NCI-H1092 treated with DMSO at 0.1 percent for 48 hours (cell line): ENCODE results near the gene KATNA1.
A peak's percentile ranks its signal among the peaks of the same experiment; 100 is the strongest.

Experiments
- DNase-seq: peaks from one replicate; lab custom pipeline; 2025; lab: John Stamatoyannopoulos, UW

Gene KATNA1

GRCh38 chr6:149608381-149608982 lies 40.0 kb downstream of the KATNA1 start:
- DNase-seq, result no peak

- DNase-seq, result no peak
These were observed 48.0 kb downstream of the KATNA1 start for GRCh38 chr6:149600508-149600907.

GRCh38 chr6:149593408-149593807 lies 55.1 kb downstream of the KATNA1 start:
- no peak for DNase-seq

- DNase-seq, result no peak
These were observed 55.5 kb downstream of the KATNA1 start for GRCh38 chr6:149592983-149593382.

- DNase-seq, result no peak
These were observed 62.4 kb downstream of the KATNA1 start for GRCh38 chr6:149586149-149586548.

DNA sequence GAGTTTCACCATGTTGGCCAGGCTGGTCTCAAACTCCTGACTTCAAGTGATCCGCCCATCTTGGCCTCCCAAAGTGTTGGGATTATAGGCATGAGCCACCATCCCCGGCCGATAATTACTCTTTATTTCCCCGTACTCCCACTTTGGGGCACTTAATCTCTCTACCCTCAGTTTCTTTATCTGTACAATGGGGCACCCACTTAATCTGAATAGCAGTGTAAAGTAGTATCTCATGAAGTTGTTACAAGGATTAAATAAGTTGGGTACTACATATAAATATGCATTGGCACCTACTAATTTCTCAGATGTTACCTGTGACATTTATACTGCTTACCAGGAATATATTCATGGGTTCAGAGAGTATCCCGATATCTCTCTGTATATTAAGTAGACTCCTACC lies 67.2 kb downstream of the KATNA1 start:
- no peak for DNase-seq

- no peak for DNase-seq
These were observed 67.6 kb downstream of the KATNA1 start for GRCh38 chr6:149580880-149581279.

DNA sequence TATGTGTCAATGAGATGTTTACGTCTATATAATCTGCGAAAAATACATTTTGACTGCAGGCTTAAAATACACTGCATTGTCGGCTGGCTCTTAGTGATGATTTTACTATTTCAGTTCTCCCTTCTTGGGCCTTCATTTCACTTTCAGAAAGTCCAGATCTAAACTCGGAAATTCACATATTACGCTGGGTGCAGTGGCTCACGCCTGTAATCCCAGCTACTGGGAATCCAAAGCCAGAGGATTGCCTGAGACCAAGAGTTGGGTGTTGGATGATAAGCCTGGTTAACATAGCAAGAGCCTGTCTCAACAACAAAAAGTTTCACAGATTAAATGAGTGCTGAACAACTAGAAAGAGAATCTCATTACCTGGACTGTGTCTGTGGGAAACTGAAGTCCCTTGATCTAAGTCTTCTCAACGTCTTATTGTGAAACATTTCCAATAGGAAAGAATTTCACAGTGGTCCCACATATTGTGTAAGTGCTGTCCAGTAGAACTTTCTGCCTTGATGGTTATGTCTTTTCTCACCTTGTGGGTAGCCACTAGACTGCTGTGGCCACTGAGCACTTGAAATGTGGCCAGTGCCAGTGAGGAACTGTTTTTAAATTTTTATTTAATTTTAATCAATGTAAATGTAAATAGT lies 80.4 kb downstream of the KATNA1 start:
- DNase-seq, result no peak

DNA sequence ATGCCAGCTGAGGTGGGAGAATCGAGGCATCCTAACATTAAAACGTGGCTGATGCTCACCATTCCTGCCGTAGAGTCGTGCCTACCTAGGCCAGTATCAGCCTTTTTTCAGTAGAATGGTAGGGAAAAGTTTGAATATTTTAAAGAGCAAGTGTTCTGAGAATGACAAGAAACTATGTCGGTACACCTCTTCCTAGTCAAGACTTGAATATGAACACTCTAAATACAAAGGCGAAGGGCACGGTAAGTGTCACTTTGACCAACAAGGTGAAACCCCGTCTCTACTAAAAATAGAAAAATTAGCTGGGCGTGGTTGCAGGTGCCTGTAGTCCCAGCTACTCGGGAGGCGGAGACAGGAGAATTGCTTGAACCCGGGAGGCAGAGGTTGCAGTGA lies 81.3 kb downstream of the KATNA1 start:
- no peak for DNase-seq

DNA sequence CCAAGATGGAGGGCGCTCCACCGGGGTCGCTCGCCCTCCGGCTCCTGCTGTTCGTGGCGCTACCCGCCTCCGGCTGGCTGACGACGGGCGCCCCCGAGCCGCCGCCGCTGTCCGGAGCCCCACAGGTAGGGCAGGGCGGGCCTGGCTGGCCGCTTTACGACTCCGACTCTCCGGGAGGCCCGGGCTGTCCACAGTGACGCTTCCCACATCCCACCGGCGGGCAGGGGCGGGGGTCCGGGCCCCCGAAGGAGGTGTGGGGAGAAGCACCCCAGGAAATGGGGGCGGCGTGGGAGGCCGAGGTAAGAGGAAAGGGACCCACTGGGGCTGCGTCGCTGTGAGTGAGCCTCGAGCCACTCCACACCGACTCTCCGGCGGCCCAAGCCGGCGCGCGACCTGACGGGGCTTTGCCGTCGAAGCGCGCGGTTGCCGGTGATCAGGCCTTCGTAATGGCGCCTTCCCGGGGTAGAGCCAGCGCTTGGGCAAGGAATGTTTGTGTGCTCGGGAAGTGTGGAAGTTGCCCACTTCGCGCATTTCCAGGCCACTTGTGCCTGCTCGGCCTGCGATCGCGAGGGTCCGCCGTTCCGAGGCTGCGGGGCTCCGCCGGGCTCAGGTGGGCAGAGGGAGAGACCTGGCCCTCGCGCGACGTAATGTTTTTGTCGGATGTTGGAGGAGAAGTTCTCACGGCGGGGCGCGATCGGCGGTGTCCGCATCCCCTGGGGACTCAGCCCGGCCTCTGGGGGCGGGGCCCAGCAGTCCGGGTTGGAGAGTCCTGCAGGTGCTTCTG lies 81.9 kb downstream of the KATNA1 start:
- DNase-seq, result peak; percentile 62

DNA sequence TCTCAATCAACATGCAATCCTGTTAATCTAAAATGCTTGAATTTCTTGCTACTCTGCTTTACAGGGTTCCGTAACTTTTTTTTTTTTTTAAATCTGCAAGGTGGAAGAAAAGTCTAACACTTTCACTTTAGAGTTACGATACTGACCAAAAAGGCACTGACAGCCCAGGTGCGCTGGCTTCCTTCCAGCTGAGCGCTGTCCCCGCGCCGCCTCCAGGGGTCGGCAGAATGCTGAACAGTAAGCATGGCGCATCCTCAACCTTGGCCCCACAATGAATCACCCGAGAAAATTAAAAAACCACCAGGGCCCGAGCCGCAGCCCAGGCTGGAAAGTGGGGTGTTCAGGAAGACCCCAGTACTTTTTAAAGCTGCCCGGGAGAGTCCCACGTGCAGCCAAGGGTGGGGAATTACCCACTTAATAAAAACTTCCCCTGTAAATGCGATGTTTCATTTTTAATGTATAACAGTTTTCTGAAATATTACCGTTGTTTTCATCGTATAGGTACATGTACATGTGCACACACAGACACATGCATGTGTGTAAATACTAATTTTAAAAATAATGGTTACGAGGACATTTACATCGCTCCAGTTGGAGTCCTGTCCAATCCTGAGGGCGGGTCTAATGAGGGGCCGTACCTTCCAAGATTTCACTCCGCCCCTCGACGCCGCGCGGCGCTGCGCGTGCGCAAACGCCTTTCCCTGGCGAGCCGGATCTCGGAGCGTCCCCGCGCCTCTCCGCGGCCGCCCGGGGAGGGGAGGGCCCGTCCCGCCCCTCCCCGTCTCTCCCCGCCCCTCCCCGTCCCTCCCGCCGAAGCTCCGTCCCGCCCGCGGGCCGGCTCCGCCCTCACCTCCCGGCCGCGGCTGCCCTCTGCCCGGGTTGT lies 82.7 kb downstream of the KATNA1 start, which contains the start of gene GINM1:
GINM1 (plus strand) TSS at position 849 of the 883 bp plus-strand sequence. CDS start 40 bp downstream, outside the sequence.
- DNase-seq, result peak; percentile 94

- DNase-seq, result no peak
These were observed 84.6 kb downstream of the KATNA1 start for GRCh38 chr6:149563928-149564325.

DNA sequence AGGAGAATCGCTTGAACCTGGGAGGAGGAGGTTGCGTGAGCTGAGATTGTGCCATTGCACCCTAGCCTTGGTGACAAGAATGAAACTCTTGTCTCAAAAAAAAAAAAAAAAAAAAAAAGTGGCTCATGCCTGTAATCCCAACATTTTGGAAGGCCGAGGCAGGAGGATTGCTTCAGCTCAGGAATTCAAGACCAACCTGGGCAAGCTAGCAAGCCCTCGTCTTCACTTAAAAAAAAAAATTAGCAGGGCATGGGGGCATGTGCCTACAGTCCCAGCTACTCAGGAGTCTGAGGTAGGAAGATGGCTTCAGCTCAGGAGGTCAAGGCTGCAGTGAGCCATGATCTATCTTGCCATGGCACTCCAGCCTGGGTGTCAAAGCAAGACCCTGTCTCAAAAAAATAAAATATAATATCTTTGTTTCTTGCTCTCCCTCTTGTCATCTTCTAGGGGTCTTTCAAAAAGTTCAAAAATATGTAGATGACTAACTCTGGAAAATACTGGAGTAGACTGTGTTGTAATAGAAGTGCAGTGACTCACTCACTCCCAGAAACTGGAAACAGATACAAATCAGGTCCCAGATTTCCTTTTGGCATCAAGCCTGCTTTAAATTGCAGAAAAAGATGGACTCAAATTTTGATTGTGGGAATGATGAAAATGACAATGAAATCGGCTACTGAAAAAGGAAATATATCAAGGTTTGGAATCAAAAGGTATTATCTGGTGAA lies 85.1 kb downstream of the KATNA1 start:
- DNase-seq, result no peak

DNA sequence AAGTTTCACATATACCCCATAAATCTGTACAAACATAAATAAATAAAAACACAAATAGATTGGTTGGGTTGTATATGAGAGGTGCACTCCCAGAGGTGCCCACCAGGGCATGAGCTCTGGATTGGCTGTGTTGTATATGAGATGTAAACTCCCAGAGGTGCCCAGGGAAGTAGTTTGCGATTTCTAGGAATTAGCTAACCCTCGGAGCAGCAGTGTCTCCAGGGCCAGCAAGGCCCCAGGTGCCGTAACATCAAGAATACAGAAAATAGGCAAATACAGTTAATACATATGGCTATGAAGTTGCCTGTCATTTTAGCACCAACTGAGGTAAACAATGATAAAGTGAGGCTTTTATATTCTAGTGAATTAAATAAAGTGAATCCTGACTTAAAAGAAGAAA lies 87.8 kb downstream of the KATNA1 start:
- DNase-seq, result no peak

DNA sequence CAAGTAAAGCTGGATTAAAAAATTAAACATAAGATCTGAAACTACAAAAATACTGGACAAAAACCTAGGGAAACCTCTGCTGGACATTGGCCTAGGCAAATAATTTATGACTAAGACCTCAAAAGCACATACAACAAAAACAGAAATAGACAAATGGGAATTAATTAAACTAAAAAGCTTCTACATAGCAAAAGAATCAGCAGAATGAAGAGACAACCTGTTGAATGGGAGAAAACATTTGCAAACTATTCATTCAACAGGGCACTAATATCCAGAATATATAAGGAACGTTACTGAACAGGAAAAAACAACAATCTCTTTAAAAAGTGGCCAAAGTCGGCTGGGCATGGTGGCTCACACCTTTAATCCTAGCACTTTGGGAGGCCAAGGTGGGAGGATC lies 89.1 kb downstream of the KATNA1 start:
- DNase-seq, result no peak

DNA sequence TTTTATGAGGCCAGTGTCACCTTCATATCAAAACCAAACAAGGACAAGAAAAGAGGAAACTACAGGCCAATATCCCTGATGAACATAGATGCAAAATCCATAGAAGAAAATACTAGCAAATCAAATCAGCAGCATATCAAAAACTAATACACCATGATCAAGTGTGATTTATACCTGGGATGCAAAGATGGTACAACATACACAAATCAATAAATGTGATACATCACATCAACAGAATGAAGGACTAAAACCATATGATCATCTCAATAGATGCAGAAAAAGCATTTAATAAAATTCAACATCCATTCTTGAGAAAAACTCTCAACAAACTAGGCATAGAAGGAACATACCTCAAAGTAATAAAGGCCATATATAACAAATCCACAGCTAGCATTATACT lies 90.5 kb downstream of the KATNA1 start:
- DNase-seq, result no peak

DNA sequence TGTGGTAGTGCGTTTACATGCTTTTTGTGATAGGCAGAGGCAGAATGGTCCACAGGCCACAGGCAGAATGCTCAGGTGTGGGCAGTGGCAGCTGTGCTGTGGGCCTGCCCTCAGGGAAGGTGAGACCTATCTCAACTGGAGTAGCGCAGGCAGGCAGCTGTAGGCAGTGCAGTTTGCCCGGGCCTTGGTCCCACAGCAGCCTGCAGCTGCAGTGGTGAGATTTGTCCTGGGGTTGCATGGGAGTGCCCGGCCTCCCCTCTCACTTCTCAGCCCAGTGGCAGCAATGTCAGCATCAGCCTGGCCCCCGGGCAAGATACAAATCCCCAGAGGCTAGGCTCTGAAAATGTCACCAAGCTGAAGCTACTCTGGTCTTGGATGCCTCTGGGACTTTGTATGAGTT lies 96.6 kb downstream of the KATNA1 start:
- DNase-seq, result no peak

GRCh38 chr6:149545754-149546471 lies 102.6 kb downstream of the KATNA1 start, which contains the start of gene PPIL4:
PPIL4 (minus strand) TSS chr6:149546043; CDS start chr6:149546005, 38 bp downstream.
- peak; percentile 91 for DNase-seq

DNA sequence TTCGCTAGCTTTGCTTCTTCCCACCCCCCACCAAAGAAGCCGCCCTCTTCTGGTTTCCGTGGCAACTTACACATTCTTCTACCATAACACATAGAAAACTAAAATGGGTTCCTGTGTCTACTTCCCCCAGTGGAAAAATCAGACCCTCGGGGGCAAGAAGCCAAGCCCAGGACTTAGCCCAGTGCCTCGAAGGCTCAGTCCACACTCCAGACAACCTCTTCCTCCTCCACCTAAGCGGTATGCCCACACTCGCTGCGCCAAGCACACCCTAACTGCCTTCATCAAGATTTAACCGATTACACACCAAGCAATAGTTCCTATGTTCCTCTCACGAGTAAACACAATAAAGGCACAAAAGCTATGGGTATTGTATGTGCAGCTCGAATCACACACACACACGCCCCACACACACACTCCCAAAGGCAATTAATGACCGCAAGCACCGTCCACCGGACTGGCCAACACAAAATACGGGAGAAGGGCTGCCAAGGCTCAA lies 103.2 kb downstream of the KATNA1 start:
- DNase-seq, result no peak
